ENCODE data around the gene RPS19. TPM values are rescaled to one million over a fixed set of nuclear protein-coding genes. Genes with fewer than 3 reads are reported as not detected.
A peak's percentile ranks its signal among the peaks of the same experiment; 100 is the strongest.

Gene RPS19
- polyA plus RNA-seq (ENCODE audit: insufficient read length in 10 of 10), result 1,000 to 10,000 TPM; 1,506 to 2,735 (median 2,171) TPM
- long read RNA-seq, donor 1, transcript RPS19-205 (3 exons, 601 nt), result minor isoform, 9 of 2,632 reads
- long read RNA-seq, donor 1, transcript RPS19-206 (6 exons, 2,359 nt), result major isoform, 1,825 of 2,632 reads
- long read RNA-seq, donor 1, partial matches to known transcripts, result 778 of 2,632 reads
- long read RNA-seq, donor 1, other reads (novel, unspliced or antisense), result 15 of 2,632 reads
- long read RNA-seq, donor 2, transcript RPS19-205 (3 exons, 601 nt), result minor isoform, 9 of 2,117 reads
- long read RNA-seq, donor 2, transcript RPS19-206 (6 exons, 2,359 nt), result major isoform, 1,437 of 2,117 reads
- long read RNA-seq, donor 2, partial matches to known transcripts, result 651 of 2,117 reads
- long read RNA-seq, donor 2, other reads (novel, unspliced or antisense), result 17 of 2,117 reads
- long read RNA-seq, donor 3, partial matches to known transcripts, result 5 of 6 reads
- long read RNA-seq, donor 3, other reads (novel, unspliced or antisense), result 0 of 6 reads
- long read RNA-seq, donor 4, transcript RPS19-206 (6 exons, 2,359 nt), result major isoform, 1,061 of 1,500 reads
- long read RNA-seq, donor 4, transcript RPS19-201 (6 exons, 500 nt), result minor isoform, 9 of 1,500 reads
- long read RNA-seq, donor 4, partial matches to known transcripts, result 420 of 1,500 reads
- long read RNA-seq, donor 4, other reads (novel, unspliced or antisense), result 6 of 1,500 reads
- long read RNA-seq, donor 5, transcript RPS19-206 (6 exons, 2,359 nt), result major isoform, 2,204 of 3,401 reads
- long read RNA-seq, donor 5, transcript RPS19-201 (6 exons, 500 nt), result minor isoform, 8 of 3,401 reads
- long read RNA-seq, donor 5, transcript RPS19-205 (3 exons, 601 nt), result minor isoform, 15 of 3,401 reads
- long read RNA-seq, donor 5, partial matches to known transcripts, result 1,143 of 3,401 reads
- long read RNA-seq, donor 5, other reads (novel, unspliced or antisense), result 28 of 3,401 reads
- long read RNA-seq, donor 6, transcript RPS19-206 (6 exons, 2,359 nt), result major isoform, 1,503 of 2,288 reads
- long read RNA-seq, donor 6, transcript RPS19-205 (3 exons, 601 nt), result minor isoform, 9 of 2,288 reads
- long read RNA-seq, donor 6, partial matches to known transcripts, result 740 of 2,288 reads
- long read RNA-seq, donor 6, other reads (novel, unspliced or antisense), result 31 of 2,288 reads
- long read RNA-seq, donor 7, transcript RPS19-206 (6 exons, 2,359 nt), result major isoform, 1,213 of 1,645 reads
- long read RNA-seq, donor 7, partial matches to known transcripts, result 426 of 1,645 reads
- long read RNA-seq, donor 7, other reads (novel, unspliced or antisense), result 0 of 1,645 reads
- long read RNA-seq, donor 8, transcript RPS19-206 (6 exons, 2,359 nt), result major isoform, 1,171 of 1,787 reads
- long read RNA-seq, donor 8, partial matches to known transcripts, result 604 of 1,787 reads
- long read RNA-seq, donor 8, other reads (novel, unspliced or antisense), result 6 of 1,787 reads
- long read RNA-seq, donor 9, transcript RPS19-206 (6 exons, 2,359 nt), result major isoform, 221 of 311 reads
- long read RNA-seq, donor 9, partial matches to known transcripts, result 86 of 311 reads
- long read RNA-seq, donor 9, other reads (novel, unspliced or antisense), result 0 of 311 reads

DNA sequence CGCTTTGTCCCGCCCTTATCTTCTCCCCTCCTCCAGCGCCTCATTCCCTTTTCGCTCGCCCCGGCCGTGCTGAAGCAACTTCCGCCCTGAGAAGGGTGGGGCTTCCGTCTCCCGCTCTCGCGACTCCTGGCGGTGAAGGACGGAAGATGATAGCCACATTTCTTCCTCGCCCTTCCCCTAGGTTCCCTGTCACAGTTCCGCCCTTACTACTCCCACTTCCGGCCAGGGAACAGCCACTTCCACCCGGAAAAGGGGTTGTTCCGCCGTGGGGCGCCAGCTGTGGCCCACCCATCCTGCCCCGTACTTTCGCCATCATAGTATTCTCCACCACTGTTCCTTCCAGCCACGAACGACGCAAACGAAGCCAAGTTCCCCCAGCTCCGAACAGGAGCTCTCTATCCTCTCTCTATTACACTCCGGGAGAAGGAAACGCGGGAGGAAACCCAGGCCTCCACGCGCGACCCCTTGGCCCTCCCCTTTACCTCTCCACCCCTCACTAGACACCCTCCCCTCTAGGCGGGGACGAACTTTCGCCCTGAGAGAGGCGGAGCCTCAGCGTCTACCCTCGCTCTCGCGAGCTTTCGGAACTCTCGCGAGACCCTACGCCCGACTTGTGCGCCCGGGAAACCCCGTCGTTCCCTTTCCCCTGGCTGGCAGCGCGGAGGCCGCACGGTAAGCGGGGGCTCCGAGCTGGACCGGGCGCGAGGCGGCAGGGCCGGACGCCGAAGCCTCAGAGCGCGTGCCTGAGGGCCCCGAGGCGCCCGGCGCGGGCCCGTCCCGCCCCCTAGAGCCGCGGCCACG, at the start of gene RPS19:
TSS of gene RPS19 (plus strand) at position 638 of the 801 bp plus-strand sequence. CDS start 520 bp downstream, outside the sequence.
- DNase-seq, result peak; percentile 99 to 100 (median 100)

DNA sequence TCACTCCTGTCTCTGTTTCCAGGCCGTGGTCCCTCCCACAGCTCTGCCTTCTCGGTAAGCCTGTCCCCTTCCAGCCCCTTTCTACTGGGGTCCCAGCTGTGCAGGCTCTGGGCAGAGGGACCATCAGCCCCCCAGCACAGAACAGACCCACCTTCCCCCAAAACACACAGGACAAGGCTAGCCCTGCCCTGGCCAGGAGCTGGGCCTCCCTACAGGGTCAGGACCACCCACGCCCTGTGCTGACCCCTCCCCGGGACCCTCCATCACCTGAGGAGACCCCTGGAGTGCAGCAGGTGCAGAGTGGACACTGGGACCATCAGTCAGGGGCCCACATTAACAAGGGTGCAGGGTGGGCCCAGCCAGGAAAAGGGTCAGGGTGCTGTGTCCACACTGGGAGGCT, 49.8 kb upstream of the RPS19 start:
- DNase-seq, result no peak

DNA sequence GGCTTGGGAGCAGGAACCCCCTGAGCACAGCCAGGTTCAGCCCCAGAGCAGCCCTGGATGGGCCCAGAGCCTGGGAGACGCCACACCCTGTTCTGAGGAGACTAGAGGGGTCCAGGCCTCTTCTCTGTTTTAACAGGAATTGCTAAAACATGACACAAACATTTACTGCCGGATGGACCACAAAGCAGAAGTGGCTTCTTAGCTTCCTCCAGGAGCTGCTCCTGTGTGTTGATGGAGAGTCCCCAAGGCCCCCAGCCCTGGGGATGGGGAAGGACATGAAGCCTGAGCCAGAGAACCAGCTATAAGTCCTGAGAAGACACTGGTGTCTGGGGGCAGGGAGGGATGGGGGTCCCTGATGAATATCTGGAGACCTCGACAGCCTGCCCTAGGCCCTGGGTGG, 49.0 kb upstream of the RPS19 start:
- DNase-seq, result peak in 1 of 3 donors; percentile 14

DNA sequence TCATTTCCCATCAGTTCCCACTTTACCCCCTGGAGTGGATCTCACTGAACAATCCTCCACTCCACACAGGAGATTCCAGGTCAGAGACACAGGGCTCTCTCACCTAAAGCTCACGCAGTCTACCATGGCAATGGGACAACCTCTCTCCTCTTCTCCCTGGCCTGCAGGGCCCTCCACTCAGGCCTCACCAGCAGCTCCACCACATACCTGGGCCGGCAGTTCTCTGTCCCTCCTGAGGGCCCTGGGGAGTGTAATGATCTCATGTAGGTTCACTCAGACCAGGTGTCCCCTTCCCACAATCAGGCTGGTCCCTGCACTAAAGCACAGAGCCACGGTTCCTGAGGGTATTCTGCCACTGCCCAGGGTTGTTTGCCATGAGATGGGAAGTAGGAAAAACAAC, 48.1 kb upstream of the RPS19 start:
- no peak for DNase-seq

DNA sequence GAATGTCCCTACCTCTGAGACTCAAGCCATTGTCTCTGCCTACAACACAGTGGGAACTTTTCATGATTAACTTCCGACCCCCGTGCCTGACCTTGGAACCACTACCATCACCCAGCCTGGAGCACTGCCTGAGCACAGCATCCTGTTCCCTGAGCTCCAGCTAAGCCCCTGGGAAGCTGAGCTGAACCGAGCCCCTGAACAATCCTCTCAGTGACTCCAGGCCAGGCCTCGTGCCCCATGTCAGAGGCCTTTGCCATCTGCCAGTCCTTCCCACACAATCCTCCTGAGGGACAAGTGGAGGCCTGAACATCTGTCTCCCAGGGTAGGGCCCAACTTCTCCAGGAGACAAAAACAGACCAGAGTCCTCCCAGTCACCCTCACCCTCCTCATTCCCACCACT, 46.1 kb upstream of the RPS19 start:
- DNase-seq, result no peak

DNA sequence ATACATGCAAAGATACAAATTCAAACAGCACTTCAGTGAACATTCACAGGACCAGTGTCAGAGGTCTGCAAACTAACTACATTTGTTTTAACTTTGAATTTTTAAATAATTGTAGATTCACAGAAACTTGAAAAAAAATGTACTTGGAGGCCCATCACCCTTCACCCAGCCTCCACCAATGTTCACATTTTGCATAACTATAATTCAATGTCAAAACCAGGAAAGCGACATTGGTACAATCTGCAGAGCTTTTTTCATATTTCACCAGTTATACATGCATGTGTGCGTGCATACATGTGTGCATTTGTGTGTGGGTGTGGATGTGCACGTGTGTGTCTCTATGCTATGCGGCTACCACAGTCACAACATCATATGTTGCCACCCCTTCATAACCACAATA, 44.8 kb upstream of the RPS19 start:
- DNase-seq, result no peak

DNA sequence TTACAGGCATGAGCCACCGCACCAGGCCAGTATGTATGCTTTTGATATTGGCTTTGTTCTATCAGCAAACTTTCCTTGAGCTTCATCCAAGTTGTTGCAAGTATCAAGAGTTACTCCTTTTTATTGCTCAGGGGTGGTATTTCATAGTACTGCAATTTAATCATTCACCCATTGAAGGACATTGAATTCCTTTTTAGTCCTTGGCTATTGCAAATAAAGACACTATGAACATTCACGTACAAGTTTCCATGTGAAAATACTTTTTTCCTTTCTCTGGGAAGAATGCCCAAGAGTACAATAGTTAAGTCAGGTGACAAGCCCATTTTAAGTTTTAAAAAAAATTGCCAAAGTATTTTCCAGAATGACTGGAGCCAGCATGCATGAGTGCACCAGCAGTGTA, 43.3 kb upstream of the RPS19 start:
- no peak for DNase-seq

DNA sequence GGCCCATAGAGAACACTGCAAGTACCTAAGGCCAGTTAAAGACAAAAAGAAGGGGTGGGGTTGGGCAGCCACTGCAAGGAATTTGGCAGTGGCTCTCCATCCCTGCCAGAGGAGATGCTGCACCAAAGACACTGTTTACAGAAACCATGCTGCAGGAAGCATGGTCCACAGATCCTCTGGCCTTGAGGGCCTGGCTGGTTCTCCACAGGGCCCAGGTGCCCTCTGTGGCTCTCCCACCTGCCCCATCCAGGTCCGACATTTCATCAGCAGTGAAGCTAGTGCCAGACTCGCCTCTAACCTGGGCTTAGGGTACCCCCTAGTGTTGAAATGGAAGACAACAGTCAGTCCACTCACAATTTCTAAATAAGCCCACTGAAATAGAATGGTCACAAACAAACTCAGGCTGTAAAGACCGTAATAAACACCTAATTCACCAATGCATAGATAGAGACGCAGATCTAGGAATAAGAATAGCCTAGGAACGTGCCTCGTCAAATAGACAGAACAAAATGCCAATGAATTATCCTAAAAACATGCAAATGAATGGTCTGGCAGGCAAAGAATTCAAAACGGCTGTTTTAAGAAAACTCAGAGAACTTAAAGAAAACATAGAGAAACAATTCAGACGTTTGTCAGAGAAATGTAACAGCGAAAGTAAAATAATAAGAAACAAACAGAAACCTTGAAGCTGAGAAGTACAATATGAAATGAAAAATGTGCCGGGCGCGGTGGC, 38.9 kb upstream of the RPS19 start:
- DNase-seq, result no peak

DNA sequence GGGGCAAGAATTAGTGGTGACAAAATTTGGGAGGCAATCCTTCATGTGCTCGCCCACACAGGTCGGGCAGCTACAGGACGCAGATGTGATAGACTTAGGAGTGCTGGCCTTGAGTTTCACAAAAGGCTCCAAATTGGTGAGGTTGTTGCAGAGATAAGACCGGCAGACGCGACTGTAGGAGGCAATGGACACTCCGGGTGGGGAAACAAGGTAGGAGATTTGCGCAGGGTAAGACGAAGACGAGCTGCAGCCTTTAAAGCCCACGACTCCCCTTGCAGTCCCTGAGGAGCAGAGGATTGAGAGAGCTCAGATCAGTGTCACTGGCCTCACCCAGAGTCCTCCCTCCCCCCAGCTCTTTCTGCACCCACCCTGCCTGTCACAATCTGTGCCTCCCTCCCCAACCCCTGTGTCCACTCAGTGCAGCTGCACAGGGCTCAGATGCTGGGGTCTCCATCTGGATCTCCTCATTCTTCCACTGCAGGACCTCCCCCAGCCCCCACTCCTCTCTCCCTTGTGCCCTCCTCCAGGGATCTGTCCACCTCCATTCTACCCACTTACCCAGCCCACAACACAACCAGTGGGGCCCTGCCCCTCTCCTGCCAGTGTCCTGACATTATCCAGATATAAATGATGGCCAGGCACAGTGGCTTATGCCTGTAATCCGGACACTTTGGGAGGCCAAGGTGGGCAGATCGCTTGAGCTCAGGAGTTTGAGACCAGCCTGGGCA, 21.9 kb upstream of the RPS19 start:
- DNase-seq, result no peak

DNA sequence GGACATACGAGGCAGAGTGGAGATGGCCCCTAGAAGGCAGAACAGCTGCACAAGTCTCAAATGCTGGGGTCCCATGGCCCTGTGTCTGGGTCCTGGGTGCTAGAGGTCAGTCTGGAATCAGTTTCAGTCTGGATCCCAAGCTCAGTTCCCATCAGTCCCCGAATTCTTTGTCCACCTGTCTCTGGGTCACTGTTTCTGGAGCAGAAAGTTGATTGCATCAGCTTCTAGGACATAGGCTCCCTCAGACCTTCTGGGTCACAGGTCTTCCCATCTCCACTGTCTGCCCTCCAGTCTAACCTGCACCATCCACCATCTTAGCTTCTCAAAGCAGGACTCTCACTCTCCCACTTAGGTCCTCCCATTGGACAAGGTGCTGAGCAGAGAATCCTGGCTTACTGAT, 20.8 kb upstream of the RPS19 start:
- no peak for DNase-seq

DNA sequence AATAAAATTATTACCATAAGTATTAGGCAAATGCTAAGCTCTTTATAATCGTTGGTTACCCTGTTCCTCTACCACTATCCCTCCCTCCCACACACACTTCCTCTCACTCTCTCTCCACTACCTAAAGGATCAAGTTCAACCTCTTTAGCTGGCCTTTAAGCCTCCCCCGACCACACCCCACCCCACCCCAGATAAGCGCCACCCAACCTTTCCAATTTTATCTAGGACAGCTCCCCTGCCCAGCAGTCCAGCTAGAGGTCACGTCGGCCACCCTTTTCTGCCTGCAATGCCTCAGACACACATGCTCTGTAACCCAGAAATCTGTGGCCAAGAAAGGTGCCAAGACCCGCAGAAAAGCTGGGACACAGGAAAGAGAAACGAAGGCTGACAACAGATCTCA, 16.7 kb upstream of the RPS19 start:
- no peak for DNase-seq

DNA sequence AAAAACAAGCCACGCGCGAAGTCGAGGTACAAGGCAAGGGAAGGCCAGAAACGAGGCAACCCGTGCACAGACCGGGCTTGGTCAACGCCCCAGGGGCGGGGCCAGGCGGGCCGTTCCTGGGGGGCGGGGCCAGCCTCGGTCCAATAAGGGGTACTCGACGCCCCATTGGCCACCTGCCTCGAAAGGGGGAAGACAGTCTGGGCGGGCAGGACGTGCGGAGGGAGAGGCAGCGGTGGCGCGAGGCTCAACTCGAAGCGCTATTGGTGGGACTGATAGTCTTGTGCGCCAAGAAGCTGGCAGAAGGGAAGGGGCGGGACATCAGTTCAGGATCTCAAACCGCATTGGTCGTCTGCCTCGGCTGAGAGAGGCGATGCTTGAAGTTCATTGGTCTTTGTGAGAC, 15.5 kb upstream of the RPS19 start, which contains the start of gene LYPD4:
TSS of gene LYPD4 (minus strand) at position 83 of the 400 bp plus-strand sequence. CDS start 5,398 bp downstream, outside the sequence.
- DNase-seq, result no peak

DNA sequence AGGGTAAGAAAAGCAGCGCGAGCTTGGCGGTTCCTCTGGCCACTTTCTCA, 15.2 kb upstream of the RPS19 start, which contains the start of gene DMRTC2:
TSS of gene DMRTC2 (plus strand) at position 42 of the 50 bp plus-strand sequence. CDS start 2,387 bp downstream, outside the sequence.
- DNase-seq, result no peak

DNA sequence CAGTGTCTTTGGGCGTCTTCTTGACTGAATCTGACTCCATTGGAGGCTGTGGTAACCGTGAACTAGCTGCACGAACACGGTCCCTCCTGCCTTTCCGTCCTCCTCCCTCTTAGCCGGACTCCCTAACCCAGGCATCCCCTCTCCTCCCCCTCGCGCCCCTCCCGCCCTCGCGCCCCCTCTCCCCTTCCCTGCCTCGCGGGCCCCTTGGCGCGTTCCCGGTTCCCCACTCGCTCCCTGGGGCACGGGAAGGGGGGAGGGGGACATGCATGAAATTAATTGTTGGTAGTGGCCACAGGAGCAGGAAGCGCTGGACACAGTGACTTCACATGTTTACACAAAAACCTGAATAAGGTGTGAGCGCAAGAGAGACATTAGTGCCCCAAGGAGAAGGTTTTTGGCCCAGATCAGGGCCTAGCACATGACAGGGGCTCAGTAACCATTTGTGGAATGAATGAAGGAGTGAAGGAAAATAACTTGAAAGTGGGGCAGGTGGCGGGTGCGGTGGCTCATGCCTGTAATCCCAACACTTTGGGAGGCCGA, 14.9 kb upstream of the RPS19 start:
- DNase-seq, result no peak

DNA sequence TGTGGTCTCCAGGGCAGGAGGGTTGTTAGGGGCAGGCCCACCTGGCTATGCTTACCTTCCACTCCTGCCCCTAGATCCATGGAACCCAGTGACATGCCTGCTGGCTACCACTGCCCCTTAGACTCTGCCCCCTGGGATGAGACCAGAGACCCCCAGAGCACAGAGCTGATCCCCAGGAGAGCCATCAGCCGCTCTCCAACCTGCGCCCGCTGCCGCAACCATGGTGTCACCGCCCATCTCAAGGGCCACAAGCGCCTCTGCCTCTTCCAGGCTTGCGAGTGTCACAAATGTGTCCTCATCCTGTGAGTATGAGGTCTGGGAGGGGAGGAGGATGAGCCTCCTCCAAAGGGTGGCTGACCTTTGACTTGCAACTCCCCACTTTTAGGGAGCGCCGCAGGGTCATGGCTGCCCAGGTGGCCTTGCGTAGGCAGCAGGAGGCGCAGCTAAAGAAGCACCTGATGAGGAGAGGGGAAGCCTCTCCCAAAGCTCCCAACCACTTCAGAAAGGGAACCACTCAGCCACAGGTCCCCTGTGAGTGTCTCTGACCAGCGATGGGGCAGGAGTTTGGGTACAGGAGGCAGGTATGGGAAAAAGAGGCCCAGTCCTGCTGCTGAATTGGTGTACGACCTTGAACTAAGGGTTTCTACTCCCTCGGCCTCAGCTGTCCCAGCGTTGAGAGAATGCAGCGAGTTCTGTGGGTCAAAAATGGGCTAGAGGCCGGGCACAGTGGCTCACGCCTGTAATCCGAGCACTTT, 12.5 kb upstream of the RPS19 start:
- DNase-seq, result no peak

DNA sequence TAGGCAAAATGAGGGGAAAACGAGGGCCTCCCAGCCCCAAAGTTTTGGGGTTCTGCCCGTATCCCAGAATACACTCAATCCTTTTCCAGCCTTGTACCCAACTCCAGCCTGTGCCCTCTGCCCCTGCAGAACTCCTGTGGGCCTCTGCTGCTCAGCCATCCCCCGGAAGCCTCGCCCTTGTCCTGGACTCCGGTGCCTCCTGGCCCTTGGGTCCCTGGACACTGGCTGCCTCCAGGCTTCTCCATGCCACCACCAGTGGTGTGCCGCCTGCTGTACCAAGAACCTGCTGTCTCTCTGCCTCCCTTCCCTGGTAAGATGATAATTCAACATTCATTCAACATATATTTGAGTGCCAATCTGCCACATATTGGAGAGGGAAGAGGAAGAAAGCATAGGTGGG, 11.4 kb upstream of the RPS19 start:
- DNase-seq, result no peak

DNA sequence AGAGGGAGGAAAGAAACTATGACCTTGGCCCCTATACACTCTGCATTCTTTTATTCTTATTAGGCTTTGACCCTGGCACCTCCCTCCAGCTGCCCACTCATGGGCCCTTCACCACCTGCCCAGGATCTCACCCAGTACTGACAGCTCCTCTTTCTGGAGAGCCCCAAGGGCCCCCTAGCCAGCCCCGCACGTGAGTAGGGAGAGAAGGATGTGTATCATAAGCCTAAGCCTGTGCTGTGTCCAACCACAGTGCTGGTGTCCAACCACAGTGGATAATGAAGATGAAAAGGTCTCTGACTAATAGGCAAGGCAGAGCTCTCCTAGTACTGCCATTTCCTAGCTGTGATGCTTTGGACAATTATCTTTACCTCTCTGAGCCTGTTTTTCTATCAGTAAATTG, 11.0 kb upstream of the RPS19 start:
- DNase-seq, result no peak

DNA sequence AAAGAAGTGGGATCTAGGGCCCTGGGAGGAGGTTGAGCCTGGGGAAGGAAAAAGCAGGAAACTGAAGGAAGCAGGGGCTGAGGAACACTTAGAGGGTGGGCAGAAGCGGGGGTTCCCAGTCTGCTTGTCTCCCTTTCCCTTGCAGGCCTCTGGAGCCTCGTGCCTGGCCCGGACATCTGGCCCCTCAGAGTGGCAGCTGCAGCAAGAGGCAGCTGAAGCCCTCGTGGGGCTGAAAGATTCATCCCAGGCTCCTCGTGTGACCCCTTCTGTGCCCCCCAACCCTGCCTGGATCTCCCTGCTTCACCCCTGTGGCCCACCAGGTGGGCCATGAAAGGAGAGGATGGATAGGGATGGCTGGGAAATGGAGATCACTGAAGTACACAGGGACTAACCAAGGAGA, 9.7 kb upstream of the RPS19 start:
- DNase-seq, result no peak
